ENCODE results near the gene CD80. TPM values are rescaled to one million over a fixed set of nuclear protein-coding genes. Genes with fewer than 3 reads are reported as not detected.
A peak's percentile ranks its signal among the peaks of the same experiment; 100 is the strongest.

Gene CD80, protein sequence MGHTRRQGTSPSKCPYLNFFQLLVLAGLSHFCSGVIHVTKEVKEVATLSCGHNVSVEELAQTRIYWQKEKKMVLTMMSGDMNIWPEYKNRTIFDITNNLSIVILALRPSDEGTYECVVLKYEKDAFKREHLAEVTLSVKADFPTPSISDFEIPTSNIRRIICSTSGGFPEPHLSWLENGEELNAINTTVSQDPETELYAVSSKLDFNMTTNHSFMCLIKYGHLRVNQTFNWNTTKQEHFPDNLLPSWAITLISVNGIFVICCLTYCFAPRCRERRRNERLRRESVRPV
- 1 to 10 TPM in 1 of 3 donors, under 1 TPM in 1, not detected in 1; 0.40 to 1.1 TPM for total RNA-seq
- 9.3 TPM for total RNA-seq (2013)

DNA sequence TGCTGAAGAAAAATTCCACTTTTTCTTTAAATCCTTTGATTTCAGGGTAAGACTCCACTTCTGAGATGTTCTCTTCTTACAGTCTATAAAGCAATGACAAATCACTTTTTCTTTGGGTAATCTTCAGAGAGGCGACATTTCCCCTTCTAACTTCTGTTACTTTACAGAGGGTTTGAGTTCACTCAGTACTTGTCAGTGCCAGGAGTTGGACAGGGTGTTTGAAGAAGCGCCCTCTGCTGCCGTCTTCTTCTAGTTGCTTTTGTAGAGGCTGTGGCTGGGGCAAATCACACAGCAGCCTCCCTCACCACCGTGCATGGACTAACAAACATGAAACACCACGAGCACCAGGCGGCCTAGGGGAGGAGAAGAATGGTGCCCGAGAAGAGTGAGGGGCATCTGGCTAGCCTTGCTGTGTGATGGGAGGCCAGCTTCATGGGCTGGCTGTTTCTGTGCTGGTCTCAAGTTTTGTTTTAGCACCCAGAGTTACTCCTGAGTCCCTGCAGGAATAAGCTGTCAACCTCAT, at the start of gene CD80:
Gene CD80, minus strand, starts transcription at position 174 of the 523 bp plus-strand sequence. CDS start 1,886 bp downstream, outside the sequence.
- no peaks in the 10 kb centered on the region for H3K36me3 Mint-ChIP-seq
- no peaks in the 10 kb centered on the region for H3K36me3 ChIP-seq (ENCODE audit: control insufficient read depth, insufficient read depth, low read length)
- ATAC-seq (peak; percentile 60 to 81 (median 74)), DNase-seq (peak; percentile 27 to 72)
- intact Hi-C loops (cut with micrococcal nuclease): loop anchor here (1.0 kb wide), 2 partner anchors 284 to 677 kb away; no protein-coding TSS in a partner anchor
- H3K9me3 Mint-ChIP-seq: no peaks in the 10 kb centered on the region
- peak within 1 kb of the TSS; percentile 19 for H3K4me3 ChIP-seq (ENCODE audit: low read length)
- peaks cover 5 to 6% of the 10 kb centered on the region in 2 donors for H3K4me1 Mint-ChIP-seq
- no peak within 1 kb of the TSS for H3K4me3 Mint-ChIP-seq
- H3K4me1 ChIP-seq (ENCODE audit: control insufficient read depth, insufficient read depth, low read length): peaks cover 19% of the 10 kb centered on the region
- TF ChIP-seq, protein P1, sequence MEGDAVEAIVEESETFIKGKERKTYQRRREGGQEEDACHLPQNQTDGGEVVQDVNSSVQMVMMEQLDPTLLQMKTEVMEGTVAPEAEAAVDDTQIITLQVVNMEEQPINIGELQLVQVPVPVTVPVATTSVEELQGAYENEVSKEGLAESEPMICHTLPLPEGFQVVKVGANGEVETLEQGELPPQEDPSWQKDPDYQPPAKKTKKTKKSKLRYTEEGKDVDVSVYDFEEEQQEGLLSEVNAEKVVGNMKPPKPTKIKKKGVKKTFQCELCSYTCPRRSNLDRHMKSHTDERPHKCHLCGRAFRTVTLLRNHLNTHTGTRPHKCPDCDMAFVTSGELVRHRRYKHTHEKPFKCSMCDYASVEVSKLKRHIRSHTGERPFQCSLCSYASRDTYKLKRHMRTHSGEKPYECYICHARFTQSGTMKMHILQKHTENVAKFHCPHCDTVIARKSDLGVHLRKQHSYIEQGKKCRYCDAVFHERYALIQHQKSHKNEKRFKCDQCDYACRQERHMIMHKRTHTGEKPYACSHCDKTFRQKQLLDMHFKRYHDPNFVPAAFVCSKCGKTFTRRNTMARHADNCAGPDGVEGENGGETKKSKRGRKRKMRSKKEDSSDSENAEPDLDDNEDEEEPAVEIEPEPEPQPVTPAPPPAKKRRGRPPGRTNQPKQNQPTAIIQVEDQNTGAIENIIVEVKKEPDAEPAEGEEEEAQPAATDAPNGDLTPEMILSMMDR (IDR thresholded peaks at IDR 0.05): peak; percentile 26
- H3K27ac Mint-ChIP-seq: peak within 1 kb of the TSS in 1 of 2 donors; percentile 62
- H3K27me3 Mint-ChIP-seq (ENCODE audit: low read depth in 2 of 2): peaks cover 0 to 6% of the 10 kb centered on the region in 2 donors
- no peaks in the 10 kb centered on the region for H3K27me3 ChIP-seq (ENCODE audit: control insufficient read depth, insufficient read depth, low read length)
- no peaks in the 10 kb centered on the region for H3K9me3 ChIP-seq (ENCODE audit: control insufficient read depth, insufficient read depth, low read length)
- WGBS (ENCODE audit: insufficient coverage): 13% methylated on average over 4 of the region's 7 CpGs
- peak within 1 kb of the TSS; percentile 31 for H3K27ac ChIP-seq (ENCODE audit: low read length)

DNA sequence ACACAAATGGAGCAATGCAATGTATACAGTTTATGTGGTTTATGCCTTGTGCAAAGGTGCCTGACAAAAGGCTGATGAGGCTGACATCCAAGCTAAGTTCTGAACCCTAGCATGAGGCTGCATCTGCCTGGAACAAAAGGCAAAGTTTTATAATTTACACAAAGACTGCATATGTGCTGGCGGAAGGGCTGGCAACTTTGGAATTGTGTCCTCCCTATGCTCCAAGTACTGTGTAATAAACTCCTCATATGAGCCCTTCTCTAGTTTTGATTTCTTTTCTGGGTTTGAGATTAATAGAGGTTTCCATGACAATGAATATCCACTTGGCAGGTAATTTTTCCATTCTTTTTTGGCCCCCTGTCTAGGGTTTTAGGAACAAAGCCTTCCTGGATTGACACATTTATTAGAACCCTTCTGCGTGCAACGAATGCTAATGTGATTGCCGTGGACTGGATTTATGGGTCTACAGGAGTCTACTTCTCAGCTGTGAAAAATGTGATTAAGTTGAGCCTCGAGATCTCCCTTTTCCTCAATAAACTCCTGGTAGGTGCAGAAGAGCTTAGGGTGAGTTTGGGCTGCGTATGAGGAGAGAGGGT, 49.1 kb upstream of the CD80 start:
- no peaks in the 10 kb centered on the region for H3K27me3 ChIP-seq (ENCODE audit: control insufficient read depth, insufficient read depth, low read length)
- intact Hi-C loops (cut with micrococcal nuclease): no loop called here
- H3K36me3 ChIP-seq (ENCODE audit: control insufficient read depth, insufficient read depth, low read length): no peaks in the 10 kb centered on the region
- Mint-ChIP-seq H3K4me3 (no peak overlapping the region), H3K9me3 (no peaks in the 10 kb centered on the region), H3K27me3 (ENCODE audit: low read depth in 2 of 2) (peaks cover 10 to 34% of the 10 kb centered on the region in 2 donors), H3K4me1 (no peaks in the 10 kb centered on the region), H3K36me3 (no peaks in the 10 kb centered on the region), H3K27ac (no peak overlapping the region)
- ATAC-seq: no peak
- TF ChIP-seq, protein P1 (IDR thresholded peaks at IDR 0.05): no peak
- 92% methylated on average over 6 of the region's 6 CpGs for WGBS (ENCODE audit: insufficient coverage)
- no peaks in the 10 kb centered on the region for H3K9me3 ChIP-seq (ENCODE audit: control insufficient read depth, insufficient read depth, low read length)
- DNase-seq: no peak
- H3K4me1 ChIP-seq (ENCODE audit: control insufficient read depth, insufficient read depth, low read length): no peaks in the 10 kb centered on the region
- no peak overlapping the region for H3K27ac ChIP-seq (ENCODE audit: low read length)
- no peak overlapping the region for H3K4me3 ChIP-seq (ENCODE audit: low read length)

DNA sequence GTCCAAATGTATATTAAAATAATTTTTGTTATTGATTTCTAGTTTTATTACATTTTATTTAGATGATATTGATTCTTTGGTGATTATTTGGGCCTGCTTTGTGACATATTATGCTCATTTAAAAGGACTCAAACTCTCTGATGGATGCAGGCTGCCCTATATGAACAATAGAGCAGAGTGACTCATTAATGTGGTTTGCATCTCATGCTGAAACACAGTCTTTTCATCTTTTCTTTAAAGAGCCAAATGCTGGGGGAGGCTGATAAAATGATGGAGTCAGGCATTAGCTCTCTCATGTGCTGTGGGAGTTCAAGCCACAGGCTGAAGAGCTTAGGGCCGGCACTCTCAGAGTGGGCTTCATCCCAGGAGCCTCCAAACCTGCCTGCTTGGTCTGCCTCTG, 45.5 kb upstream of the CD80 start:
- H3K36me3 Mint-ChIP-seq: no peaks in the 10 kb centered on the region
- ATAC-seq: no peak
- intact Hi-C loops (cut with micrococcal nuclease): no loop called here
- DNase-seq: no peak
- WGBS (ENCODE audit: insufficient coverage): 83% methylated on average over 1 of the region's 1 CpG
- H3K9me3 Mint-ChIP-seq: no peaks in the 10 kb centered on the region
- no peaks in the 10 kb centered on the region for H3K9me3 ChIP-seq (ENCODE audit: control insufficient read depth, insufficient read depth, low read length)
- no peaks in the 10 kb centered on the region for H3K4me1 Mint-ChIP-seq
- H3K27me3 Mint-ChIP-seq (ENCODE audit: low read depth in 2 of 2): peaks cover 5 to 15% of the 10 kb centered on the region in 2 donors
- no peak overlapping the region for H3K4me3 ChIP-seq (ENCODE audit: low read length)
- H3K36me3 ChIP-seq (ENCODE audit: control insufficient read depth, insufficient read depth, low read length): no peaks in the 10 kb centered on the region
- H3K4me3 Mint-ChIP-seq: no peak overlapping the region
- no peaks in the 10 kb centered on the region for H3K27me3 ChIP-seq (ENCODE audit: control insufficient read depth, insufficient read depth, low read length)
- H3K27ac ChIP-seq (ENCODE audit: low read length): no peak overlapping the region
- TF ChIP-seq, protein P1 (IDR thresholded peaks at IDR 0.05): no peak
- no peak overlapping the region for H3K27ac Mint-ChIP-seq
- H3K4me1 ChIP-seq (ENCODE audit: control insufficient read depth, insufficient read depth, low read length): peaks cover 5% of the 10 kb centered on the region
